ENCODE results near the gene MXD1. TPM values are rescaled to one million over a fixed set of nuclear protein-coding genes. Genes with fewer than 3 reads are reported as not detected.

Gene MXD1
- polyA plus RNA-seq, 1 of the 3 experiments (the other 2 are of a cell fraction), result 2.3 TPM

GRCh38 chr2:69989441-69990105 lies 74.7 kb downstream of the MXD1 start:
- no peaks in the 10 kb centered on the region for H3F3A ChIP-seq (replicated peaks; ENCODE audit: insufficient read depth)
- no peaks in the 10 kb centered on the region for H3K4me1 ChIP-seq (ENCODE audit: control insufficient read depth in 1 of 2, insufficient read depth in 2 of 2, low read depth in 1 of 2, low read length in 1 of 2)
- POLR2A ChIA-PET, result no interaction called here
- H3K27ac ChIP-seq (ENCODE audit: low read depth in 2 of 2, low read length in 1 of 2), result no peak overlapping the region
- no peak overlapping the region for H3K9ac ChIP-seq
- no peaks in the 10 kb centered on the region for H3K9me3 ChIP-seq
- no peak overlapping the region for H2AFZ ChIP-seq (ENCODE audit: low read depth)
- CTCF ChIA-PET, result no interaction called here
- no peaks in the 10 kb centered on the region for H3K27me3 ChIP-seq (ENCODE audit: insufficient read depth)
- no peaks in the 10 kb centered on the region for H3K79me2 ChIP-seq (ENCODE audit: insufficient read depth)
- H3K4me2 ChIP-seq, result no peak overlapping the region
- no peaks in the 10 kb centered on the region for H3K36me3 ChIP-seq (replicated peaks in 1 of 2; ENCODE audit: control insufficient read depth in 1 of 2, insufficient read depth in 2 of 2, low read length in 1 of 2)
- WGBS (ENCODE audit: low lambda C conversion rate), result 76% methylated on average over 7 of the region's 12 CpGs
- H3K9me2 ChIP-seq, result no peaks in the 10 kb centered on the region
- H4K20me1 ChIP-seq (ENCODE audit: insufficient read depth), result no peaks in the 10 kb centered on the region
- H3K4me3 ChIP-seq (ENCODE audit: low read depth in 2 of 2, low read length in 1 of 2), result no peak overlapping the region
- no peak for TF ChIP-seq EZH2phosphoT487 (IDR thresholded peaks at IDR 0.05; ENCODE audit: borderline replicate concordance, low read depth)
- TF ChIP-seq TAF1 (IDR thresholded peaks at IDR 0.05; ENCODE audit: borderline replicate concordance, low read depth, low read length), result no peak
- no peak for TF ChIP-seq JUND (IDR thresholded peaks at IDR 0.05)
- DNase-seq, result no peak

Small RNA genes within 50 kb of the gene (small RNA-seq; reads per million reads assigned to genes)
- gene RPL23AP92, result 0 reads per million in 7 experiments

Other genes starting within 250 kb of the MXD1 start
- 93.2 and 137 TPM in 2 replicates for gene ANXA4, start 173.0 kb upstream of the MXD1 start, polyA plus RNA-seq (2012; rRNA removed)
- 5.3 and 6.2 TPM in 2 replicates for gene GMCL1, start 85.4 kb upstream of the MXD1 start, polyA plus RNA-seq (2012; rRNA removed)
- gene SNRNP27, start 21.2 kb upstream of the MXD1 start, polyA plus RNA-seq (2012; rRNA removed), result 50.9 and 68.4 TPM in 2 replicates
- gene ASPRV1, start 46.5 kb downstream of the MXD1 start, polyA plus RNA-seq (2012; rRNA removed), result 0.20 and 0.23 TPM in 2 replicates
- gene PCBP1, start 172.4 kb downstream of the MXD1 start, polyA plus RNA-seq (2012; rRNA removed), result 60.7 and 94.0 TPM in 2 replicates